Measurements from ENCODE around the gene RGS7. TPM values are rescaled to one million over a fixed set of nuclear protein-coding genes. Genes with fewer than 3 reads are reported as not detected.

The RGS7 gene
- not detected for polyA plus RNA-seq (2012; ENCODE audit: insufficient read depth, insufficient read length, low read depth)

GRCh38 chr1:241356519-241357365 lies at the start of gene RGS7:
TSS of gene RGS7 (minus strand) at chr1:241357205.
- H3K36me3 ChIP-seq: no peaks in the 10 kb centered on the region; the same call in 1 of the 2 replicates
- DNase-seq: peak; percentile 83
- H3K4me3 ChIP-seq (ENCODE audit: low read depth, low read length): peak within 1 kb of the TSS; percentile 55

DNA sequence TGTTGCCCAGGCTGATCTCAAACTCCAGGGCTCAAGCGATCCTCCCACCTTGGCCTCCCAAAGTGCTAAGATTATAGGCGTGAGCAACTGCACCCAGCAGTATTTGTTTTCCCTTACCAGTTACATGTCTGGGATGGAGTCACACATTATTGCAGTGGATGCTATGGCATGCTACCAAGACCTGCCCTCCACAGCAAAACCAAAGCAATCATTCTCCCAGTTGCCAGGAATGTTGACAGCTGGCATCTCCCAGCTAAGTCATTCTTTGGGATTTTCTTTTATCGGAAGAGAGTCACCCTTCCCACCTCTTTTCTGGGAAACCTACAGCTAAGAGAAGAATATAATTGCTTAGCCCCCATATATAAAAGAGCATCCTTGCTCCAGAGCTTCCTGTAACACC lies 49.4 kb upstream of the RGS7 start:
- H3K9me3 ChIP-seq: no peaks in the 10 kb centered on the region
- no peaks in the 10 kb centered on the region for H3K4me1 ChIP-seq
- H3K4me3 ChIP-seq (ENCODE audit: low read depth, low read length): no peak overlapping the region
- no peak for DNase-seq
- TF ChIP-seq, protein P1, sequence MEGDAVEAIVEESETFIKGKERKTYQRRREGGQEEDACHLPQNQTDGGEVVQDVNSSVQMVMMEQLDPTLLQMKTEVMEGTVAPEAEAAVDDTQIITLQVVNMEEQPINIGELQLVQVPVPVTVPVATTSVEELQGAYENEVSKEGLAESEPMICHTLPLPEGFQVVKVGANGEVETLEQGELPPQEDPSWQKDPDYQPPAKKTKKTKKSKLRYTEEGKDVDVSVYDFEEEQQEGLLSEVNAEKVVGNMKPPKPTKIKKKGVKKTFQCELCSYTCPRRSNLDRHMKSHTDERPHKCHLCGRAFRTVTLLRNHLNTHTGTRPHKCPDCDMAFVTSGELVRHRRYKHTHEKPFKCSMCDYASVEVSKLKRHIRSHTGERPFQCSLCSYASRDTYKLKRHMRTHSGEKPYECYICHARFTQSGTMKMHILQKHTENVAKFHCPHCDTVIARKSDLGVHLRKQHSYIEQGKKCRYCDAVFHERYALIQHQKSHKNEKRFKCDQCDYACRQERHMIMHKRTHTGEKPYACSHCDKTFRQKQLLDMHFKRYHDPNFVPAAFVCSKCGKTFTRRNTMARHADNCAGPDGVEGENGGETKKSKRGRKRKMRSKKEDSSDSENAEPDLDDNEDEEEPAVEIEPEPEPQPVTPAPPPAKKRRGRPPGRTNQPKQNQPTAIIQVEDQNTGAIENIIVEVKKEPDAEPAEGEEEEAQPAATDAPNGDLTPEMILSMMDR (IDR thresholded peaks at IDR 0.05; ENCODE audit: low read depth, low read length): no peak
- no peaks in the 10 kb centered on the region for H3K36me3 ChIP-seq
- no peaks in the 10 kb centered on the region for H3K27me3 ChIP-seq

More at GRCh38 chr1:241356519-241357365, at the start of gene RGS7:
- TF ChIP-seq, protein P1 (IDR thresholded peaks at IDR 0.05; ENCODE audit: low read depth, low read length): no peak
- H3K27me3 ChIP-seq: peaks cover 35% of the 10 kb centered on the region
- H3K4me1 ChIP-seq: no peaks in the 10 kb centered on the region
- no peaks in the 10 kb centered on the region for H3K9me3 ChIP-seq

DNA sequence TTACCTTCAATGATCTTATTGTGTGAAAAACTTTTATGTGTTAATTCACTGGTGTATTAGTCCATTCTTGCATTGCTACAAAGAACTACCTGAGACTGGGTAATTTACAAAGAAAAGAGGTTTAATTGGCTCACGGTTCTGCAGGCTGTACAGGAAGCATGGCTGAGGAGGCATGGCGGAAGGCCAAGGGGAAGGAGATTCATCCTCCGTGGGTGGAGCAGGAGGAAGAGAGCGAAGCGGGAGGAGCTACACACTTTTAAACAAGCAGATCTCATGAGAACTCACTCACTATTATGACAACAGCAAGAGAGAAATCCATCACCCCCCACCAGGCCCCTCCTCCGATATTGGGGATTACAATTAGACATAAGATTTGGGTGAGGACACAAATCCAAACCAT lies 44.2 kb upstream of the RGS7 start:
- DNase-seq: no peak
- Histone ChIP-seq H3K9me3 (no peaks in the 10 kb centered on the region), H3K27me3 (no peaks in the 10 kb centered on the region), H3K4me3 (ENCODE audit: low read depth, low read length) (no peak overlapping the region), H3K36me3 (no peaks in the 10 kb centered on the region), H3K4me1 (no peaks in the 10 kb centered on the region)
- TF ChIP-seq, protein P1 (IDR thresholded peaks at IDR 0.05; ENCODE audit: low read depth, low read length): no peak

- H3K27me3 ChIP-seq: no peaks in the 10 kb centered on the region
- H3K4me3 ChIP-seq (ENCODE audit: low read depth, low read length): no peak overlapping the region
- H3K9me3 ChIP-seq: no peaks in the 10 kb centered on the region
- no peaks in the 10 kb centered on the region for H3K4me1 ChIP-seq
- DNase-seq: no peak
- TF ChIP-seq, protein P1 (IDR thresholded peaks at IDR 0.05; ENCODE audit: low read depth, low read length): no peak
- no peaks in the 10 kb centered on the region for H3K36me3 ChIP-seq
These were observed 40.0 kb upstream of the RGS7 start for GRCh38 chr1:241396747-241397681.

GRCh38 chr1:241391926-241392710 lies 35.1 kb upstream of the RGS7 start:
- TF ChIP-seq, protein P1 (IDR thresholded peaks at IDR 0.05; ENCODE audit: low read depth, low read length): no peak
- no peak for DNase-seq

More at GRCh38 chr1:241391926-241392710, 35.1 kb upstream of the RGS7 start:
- Histone ChIP-seq H3K4me1 (no peaks in the 10 kb centered on the region), H3K9me3 (no peaks in the 10 kb centered on the region), H3K27me3 (no peaks in the 10 kb centered on the region), H3K4me3 (ENCODE audit: low read depth, low read length) (no peak overlapping the region), H3K36me3 (no peaks in the 10 kb centered on the region)
